ENCODE data around the gene RASGRP3.

The RASGRP3 gene

DNA sequence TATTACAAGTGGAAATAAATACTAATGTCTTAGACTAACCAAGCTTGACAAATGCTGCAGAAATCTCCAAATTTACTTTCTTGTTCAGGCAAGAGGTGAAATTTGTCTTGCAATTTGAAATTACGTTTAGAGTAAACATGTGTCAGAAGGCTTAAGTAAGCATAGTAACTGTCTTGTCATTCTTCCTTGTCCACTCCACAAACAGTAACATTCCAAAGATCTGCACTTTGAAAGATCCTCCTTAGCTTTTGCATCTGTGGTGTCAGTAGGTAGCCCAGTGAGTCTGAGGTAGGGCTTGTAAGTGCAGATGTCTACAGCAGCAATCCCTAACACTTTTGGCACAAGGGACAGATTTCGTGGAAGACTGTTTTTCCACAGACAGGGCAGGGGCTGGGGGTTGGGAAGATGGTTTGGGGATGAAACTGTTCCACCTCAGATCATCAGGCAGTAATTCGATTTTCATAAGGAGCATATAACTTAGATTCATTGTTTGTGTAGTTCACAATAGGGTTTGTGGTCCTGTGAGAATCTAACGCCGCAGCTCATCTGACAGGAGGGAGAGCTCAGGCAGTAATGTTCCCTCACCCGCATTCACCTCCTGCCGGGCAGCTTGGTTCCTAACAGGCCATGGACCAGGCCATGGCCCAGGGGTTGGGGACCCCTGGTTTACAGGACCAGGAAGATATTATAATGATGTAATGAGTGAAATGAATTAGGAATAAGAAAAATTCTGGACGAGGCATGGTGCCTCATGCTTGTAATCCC, 18.6 kb downstream of the RASGRP3 start:
- DNase-seq, result no peak

DNA sequence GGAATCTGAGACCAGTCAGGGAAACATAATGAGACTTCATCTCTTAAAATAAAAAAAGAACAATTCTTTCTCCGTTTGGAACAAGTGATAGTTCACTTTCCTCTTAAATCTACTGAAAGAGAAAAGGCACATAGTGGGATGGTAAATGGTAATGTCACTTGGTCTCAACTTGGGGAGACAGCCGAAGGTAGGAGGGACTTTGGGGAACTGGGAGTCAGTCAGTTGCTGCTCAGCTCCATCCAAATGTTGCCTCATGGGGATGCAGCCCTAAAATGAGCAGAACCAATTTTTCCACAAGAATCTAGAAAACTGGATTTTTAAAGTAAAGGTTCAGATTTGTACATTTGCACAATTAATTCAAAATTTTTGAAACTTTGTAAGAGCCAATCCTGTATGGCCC, 19.2 kb downstream of the RASGRP3 start:
- no peak for DNase-seq

DNA sequence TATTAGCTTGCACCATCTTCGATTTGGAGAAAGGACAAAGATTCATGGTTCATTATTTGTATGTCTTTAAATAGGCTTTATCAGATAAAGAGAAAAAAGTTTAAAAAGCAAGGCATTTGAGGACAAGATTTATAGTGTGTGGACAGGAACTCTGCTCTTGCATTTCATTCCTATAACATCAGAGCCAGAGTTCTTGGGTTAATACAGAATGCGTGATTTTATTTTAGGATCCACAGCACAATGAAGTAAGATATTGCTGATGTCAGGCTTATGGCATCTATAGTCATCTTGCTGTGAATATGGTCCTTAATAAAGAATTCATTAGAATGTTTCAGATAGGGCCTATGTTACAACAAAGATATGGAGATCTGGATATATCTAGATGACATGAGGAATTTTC, 19.7 kb downstream of the RASGRP3 start:
- DNase-seq, result no peak

DNA sequence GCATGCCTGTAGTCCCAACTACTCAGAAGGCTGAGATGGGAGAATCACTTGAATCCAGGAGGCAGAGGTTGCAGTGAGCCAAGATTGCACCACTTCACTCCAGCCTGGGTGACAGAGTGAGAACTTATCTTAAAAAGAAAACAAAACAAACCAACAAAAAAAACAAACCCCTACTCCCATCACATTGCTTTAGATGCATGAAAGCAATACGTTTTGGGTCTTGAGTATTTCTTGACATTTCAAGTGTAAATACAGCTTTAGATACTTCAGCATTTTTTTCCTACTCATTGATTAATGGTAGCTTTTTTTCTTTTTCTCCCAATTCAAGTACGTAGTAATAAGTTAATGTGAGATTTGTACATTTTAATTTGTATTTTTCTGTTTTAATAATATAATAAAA, 20.3 kb downstream of the RASGRP3 start:
- DNase-seq, result no peak

DNA sequence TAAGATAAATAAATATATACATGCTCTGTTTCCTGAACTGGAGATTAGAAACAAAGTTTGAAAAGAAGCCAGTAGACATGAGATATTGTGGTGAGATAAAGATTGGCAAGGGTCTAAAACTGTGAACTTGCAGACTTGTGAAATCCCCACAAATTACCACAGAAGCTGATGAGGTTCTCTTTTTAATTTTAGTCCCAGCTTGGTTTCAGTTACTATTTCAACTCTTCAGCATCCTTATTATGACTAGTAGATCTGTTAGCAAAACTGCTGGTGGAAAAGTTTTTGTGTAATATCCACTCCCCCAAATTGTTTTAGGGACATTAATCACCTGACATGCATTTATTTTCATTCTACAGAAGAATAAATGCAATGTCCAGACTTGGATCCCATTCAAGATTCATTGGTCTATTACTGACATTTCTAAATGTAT, 20.8 kb downstream of the RASGRP3 start:
- no peak for DNase-seq

DNA sequence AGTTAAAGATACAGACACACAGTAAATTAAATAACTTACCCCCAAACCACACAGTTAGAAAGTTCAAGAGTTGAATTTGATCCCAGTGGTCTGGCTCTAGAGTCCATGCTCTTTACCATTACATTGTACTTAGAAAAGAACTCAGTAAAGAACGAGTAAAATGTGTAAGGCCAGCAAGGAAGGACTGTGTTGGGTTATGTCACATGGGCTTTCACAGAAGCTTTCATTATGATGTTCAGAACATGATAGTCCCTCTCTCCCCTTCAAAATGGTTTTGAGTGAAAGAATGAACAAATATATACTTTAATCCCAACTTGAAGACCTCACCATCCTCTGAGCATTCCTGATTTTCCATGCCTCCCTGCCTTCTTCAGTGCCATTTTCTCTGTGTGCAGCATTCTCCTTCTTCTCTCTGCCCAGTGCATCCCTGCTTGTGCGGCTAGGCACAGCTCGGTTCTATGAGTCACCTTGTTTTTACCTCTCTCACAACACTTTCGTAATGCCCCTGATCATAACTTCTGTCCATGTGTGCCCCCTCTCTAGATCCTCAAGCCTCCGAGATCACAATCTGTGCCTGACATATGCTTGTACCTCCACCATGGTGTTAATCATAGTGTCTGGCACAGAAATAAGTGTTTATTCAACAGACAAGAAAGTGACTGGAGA, 22.0 kb downstream of the RASGRP3 start:
- no peak for DNase-seq

- no peak for DNase-seq
These were observed 23.7 kb downstream of the RASGRP3 start for GRCh38 chr2:33500177-33500576.

GRCh38 chr2:33502025-33502424, 25.6 kb downstream of the RASGRP3 start:
- DNase-seq, result no peak

DNA sequence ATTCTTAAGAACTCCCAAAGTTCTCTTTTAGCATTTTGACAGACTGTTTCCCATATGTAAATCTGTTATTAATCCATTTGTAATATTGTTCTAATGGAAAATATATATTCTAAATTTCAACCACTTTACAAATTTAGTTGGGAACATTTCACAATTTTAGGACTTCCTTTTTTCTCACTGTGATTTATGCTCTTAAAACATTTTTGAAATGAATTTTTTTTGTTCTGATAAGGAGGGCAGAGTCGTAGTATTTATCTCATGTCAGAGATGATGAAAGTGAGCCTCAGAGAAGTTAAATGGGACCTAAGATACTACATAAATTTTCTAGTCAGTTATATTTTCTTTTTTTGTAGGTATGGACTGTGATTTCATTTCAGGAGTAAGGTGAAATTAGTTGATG, 26.6 kb downstream of the RASGRP3 start:
- no peak for DNase-seq

GRCh38 chr2:33505966-33506365, 29.5 kb downstream of the RASGRP3 start:
- no peak for DNase-seq

DNA sequence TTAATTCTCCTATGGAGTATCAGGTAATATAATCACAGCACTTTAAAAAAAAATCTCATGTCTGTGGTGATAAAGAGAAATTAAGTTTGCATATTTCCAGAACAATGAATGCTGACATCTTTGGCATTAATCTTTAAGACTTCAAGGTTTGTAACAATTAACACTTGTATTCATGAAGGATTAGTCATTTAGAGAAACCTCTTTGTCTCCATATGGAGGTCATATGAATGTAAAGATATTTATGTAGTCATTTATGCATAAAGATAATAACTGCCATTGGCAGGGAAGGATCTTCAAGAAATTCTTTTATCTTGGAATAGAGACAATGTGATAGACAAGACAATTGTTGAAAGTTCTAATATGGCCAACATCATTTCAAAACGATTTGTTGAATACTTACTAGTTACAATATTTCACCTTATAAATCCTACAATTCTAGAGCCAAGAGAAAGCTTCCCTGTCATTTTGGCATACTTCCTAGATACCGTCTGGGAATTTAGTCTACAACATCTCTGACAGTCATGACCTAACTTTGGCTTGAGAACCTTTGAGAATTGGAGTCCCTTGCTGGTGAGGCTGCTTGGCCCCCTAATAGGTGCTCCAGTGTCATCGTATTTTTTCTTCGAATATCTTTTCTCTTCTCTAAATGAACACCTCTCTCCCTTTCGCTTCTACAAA, 33.6 kb downstream of the RASGRP3 start:
- no peak for DNase-seq

DNA sequence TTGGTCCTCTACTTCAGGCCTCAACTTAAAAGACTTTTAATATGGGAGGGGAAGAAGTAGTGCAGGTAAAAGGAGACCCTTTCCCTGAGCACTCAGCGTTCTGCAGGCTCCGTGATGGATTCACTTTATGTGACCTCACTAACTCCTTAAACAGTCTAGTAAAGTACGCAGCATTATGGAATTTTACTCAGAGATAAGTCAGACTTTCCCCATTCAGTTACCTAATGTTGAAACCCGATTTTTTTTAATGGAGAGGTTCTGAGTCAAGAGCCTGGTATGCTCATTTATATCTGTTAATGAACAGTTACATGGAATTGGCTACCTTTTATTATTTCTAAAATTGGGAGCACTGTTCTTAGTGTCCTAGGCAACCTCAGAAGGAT, 34.1 kb downstream of the RASGRP3 start:
- no peak for DNase-seq

DNA sequence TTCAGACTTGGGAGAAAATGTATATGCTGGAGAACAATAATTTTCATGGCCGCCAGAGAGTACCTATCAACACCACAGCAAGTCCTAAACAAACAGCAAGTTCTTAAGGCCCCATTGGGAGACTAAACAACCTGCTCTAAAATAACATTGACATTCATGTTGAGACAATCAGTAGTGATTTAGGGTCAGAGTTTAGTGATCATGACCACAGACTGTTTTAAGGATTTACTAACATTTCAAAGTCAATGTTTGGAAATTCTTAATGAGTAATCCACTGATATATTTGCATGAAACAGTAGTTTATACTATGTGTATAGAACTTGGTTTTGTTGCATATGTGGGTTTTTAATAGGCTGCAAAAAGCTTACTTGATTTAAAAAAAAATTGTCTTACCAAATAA, 34.7 kb downstream of the RASGRP3 start:
- no peak for DNase-seq

- DNase-seq, result no peak
These were observed 35.7 kb downstream of the RASGRP3 start for GRCh38 chr2:33512112-33512511.

- DNase-seq, result no peak
These were observed 37.0 kb downstream of the RASGRP3 start for GRCh38 chr2:33513480-33513879.

DNA sequence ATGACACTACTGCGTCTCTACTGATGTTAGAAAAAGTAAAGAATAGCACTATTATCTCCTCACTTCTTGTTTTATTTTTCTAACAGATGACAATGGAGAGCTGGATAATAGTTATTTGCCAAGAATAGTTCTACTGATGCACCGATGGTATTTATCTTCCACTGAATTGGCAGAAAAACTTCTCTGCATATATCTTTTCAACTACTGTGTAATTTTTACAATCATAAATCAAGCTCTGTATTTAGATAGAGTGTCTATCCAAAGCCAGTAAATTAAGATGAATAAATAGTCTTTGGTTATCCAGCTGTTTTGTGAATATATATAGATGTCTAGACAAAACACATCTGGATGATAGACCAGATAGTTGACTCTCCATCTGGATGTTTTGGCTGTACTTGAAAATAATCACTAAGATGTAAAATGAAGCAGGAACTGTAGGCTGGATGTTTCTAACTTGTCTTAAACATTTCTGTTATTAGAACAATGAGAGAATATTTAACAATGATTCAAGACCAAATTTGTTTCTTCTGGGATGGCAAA, 40.1 kb downstream of the RASGRP3 start:
- no peak for DNase-seq

- DNase-seq, result no peak
These were observed 41.8 kb downstream of the RASGRP3 start for GRCh38 chr2:33518200-33518599.

DNA sequence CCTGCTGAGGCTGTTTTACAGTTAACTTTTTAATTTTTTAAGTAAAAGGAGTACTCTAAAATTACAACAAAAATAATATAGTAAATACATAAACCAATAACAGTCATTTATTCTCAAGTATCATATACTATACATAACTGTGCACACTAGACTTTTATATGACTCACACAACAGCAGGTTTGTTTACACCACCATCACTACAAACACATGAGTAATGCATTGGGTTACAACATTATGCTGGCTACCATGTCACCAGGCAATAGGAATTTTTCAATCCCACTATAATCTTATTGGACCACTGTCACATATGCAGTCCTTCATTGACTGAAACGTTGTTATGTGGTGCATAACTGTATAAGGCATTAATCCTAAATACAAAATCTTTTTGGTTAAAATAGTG, 42.5 kb downstream of the RASGRP3 start:
- DNase-seq, result no peak

DNA sequence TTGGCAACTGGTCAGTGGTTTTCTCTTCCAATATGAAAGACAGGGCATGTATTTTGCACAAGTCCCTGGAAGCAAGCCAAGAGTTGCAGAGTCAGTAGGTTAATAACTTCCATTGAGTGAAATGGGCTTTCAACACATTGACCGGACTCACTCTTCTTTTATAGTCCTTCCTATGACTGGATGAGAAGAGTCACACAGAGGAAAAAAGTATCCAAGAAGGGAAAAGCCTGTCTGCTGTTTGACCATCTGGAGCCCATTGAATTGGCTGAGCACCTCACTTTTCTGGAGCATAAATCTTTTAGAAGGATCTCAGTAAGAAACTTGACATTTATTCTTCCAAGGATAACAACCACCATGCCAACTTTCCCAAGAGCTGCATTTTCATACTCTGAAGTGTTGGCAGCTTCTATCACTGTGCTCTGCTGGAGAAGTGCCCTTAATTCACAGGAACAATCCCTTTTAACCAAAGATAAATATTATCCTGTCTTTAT, 45.4 kb downstream of the RASGRP3 start:
- DNase-seq, result no peak

DNA sequence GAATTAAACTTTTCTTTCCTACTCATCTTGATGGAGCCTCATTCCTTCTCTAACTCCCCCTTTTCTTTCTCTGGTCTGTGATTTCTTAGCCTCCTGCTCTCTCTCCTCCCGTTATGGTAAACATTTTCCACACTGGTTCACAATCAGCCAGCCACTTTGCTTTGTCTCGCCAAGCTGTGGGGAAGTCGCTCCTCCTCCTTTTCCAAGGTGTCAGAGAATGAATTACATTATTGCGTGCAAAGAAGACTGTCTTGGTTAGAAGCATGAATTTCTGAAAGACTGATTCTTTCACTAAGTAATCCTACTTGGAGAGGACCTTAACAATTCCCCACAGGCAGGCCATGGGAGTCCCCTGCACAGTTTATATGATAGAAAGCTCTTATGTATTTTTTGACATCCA, 46.1 kb downstream of the RASGRP3 start:
- no peak for DNase-seq

- no peak for DNase-seq
These were observed 49.2 kb downstream of the RASGRP3 start for GRCh38 chr2:33525666-33526065.

- DNase-seq, result no peak
These were observed 49.7 kb downstream of the RASGRP3 start for GRCh38 chr2:33526132-33526531.

DNA sequence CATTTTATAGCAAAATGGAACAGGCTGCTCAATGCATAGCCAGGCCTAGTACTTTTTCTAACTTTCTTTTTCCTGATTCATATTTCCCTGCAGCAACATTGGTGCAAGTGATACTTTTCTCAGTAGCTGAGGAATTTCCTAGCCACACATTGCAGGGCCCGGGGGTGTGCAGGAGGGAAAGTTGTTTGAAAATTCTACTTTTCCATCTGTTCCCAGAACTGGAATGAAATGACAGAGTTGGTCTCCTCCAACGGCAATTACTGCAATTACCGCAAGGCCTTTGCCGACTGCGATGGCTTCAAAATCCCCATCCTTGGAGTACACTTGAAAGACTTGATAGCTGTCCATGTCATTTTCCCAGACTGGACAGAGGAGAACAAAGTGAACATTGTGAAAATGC, 50.5 kb downstream of the RASGRP3 start:
- no peak for DNase-seq

GRCh38 chr2:33528441-33528950, 52.0 kb downstream of the RASGRP3 start:
- DNase-seq, result no peak
